Endometrial microvascular endothelial cells (primary cell): ENCODE data around the gene FRS3. TPM values are rescaled to one million over a fixed set of nuclear protein-coding genes. Genes with fewer than 3 reads are reported as not detected.
"Not testable (repeated sequence)": the region's sequence is repeated elsewhere in the genome, so short reads cannot be mapped to it uniquely, and the experiment has no call there.

Experiments used
- in situ Hi-C: cut with HindIII; loops from 2 replicates; pipeline ENCODE4 v1.10.0; 2017; ENCODE audit warnings: low sequenced_read_pairs, low pct_unique_long_range_greater_than_20kb; ENCODE audit errors: inconsistent ontology term
- total RNA-seq: library from RNA; depleted of rRNA; stranded (reverse); fragments of >200 nt; gene quantifications from one replicate; pipeline ENCODE4 v1.2.3, GENCODE V29; 2015; ENCODE audit errors: inconsistent ontology term

FRS3 gene
- total RNA-seq, 1 donor from 2014 or later: 1.2 TPM

GRCh38 chr6:41777551-41778285 is 2.0 kb downstream of the FRS3 start:
- in situ Hi-C loops: loop anchor here (25.0 kb wide), 1 partner anchor 260 kb away; no protein-coding TSS in a partner anchor

GRCh38 chr6:41775293-41775882 is 4.3 kb downstream of the FRS3 start:
- in situ Hi-C loops: loop anchor here (25.0 kb wide), 1 partner anchor 262 kb away; no protein-coding TSS in a partner anchor

- in situ Hi-C loops: loop anchor here (25.0 kb wide), 1 partner anchor 262 kb away; no protein-coding TSS in a partner anchor
Measured at GRCh38 chr6:41774841-41775240, 4.9 kb downstream of the FRS3 start.

GRCh38 chr6:41771058-41771983 is 8.4 kb downstream of the FRS3 start:
- in situ Hi-C loops: no loop called here

- in situ Hi-C loops: no loop called here
Measured at GRCh38 chr6:41770381-41771057, 9.2 kb downstream of the FRS3 start.

GRCh38 chr6:41769376-41769775 is 10.3 kb downstream of the FRS3 start:
- in situ Hi-C loops: no loop called here

GRCh38 chr6:41768545-41769308 is 11.0 kb downstream of the FRS3 start:
- in situ Hi-C loops: no loop called here

- in situ Hi-C loops: no loop called here
Measured at GRCh38 chr6:41767112-41767833, 12.4 kb downstream of the FRS3 start.

- in situ Hi-C loops: not testable (repeated sequence)
Measured at GRCh38 chr6:41766043-41766664, 13.5 kb downstream of the FRS3 start.

GRCh38 chr6:41763470-41763869 is 16.2 kb downstream of the FRS3 start:
- in situ Hi-C loops: no loop called here

- in situ Hi-C loops: no loop called here
Measured at GRCh38 chr6:41759905-41760579, 19.7 kb downstream of the FRS3 start.

GRCh38 chr6:41759106-41759904 is 20.4 kb downstream of the FRS3 start:
- in situ Hi-C loops: no loop called here

- in situ Hi-C loops: no loop called here
Measured at GRCh38 chr6:41758641-41759035, 21.1 kb downstream of the FRS3 start.

- in situ Hi-C loops: no loop called here
Measured at GRCh38 chr6:41757931-41758640, 21.6 kb downstream of the FRS3 start.

GRCh38 chr6:41757271-41757670 is 22.4 kb downstream of the FRS3 start:
- in situ Hi-C loops: no loop called here
